GM23338 (cell line): ENCODE results near the gene ACADVL. TPM values are rescaled to one million over a fixed set of nuclear protein-coding genes. Genes with fewer than 3 reads are reported as not detected.

Experiments used
- ATAC-seq: fragments of 200-7000 bp; cut with Tn5 transposase; 3 replicates; pipeline ENCODE4 v1.9.1; 2020
- DNase-seq: peaks from one replicate; pipeline ENCODE4 v3.0.0-alpha.2; 2015; ENCODE audit warnings: low spot score
- H2AFZ ChIP-seq: fragments of 200-600 bp; sonication (generic); 2 replicates; pipeline ENCODE4 v1.8.0; 2016; ENCODE audit warnings: antibody characterized with exemption, mild to moderate bottlenecking, moderate library complexity
- H3F3A ChIP-seq: fragments of 200-600 bp; sonication (generic); replicated peaks from 2 replicates; pipeline ENCODE4 v1.8.0; 2017; ENCODE audit warnings: antibody characterized with exemption, mixed run types, low read depth
- H3K27ac ChIP-seq: fragments of 200-600 bp; sonication (generic); 2 replicates; pipeline ENCODE4 v1.6.1; 2016; ENCODE audit warnings: low read depth
- H3K27me3 ChIP-seq: fragments of 200-600 bp; sonication (generic); 2 replicates; pipeline ENCODE4 v1.8.0; 2016; ENCODE audit warnings: mild to moderate bottlenecking, mixed run types, moderate library complexity; ENCODE audit not compliant: insufficient read depth
- H3K36me3 ChIP-seq: fragments of 200-600 bp; sonication (generic); 2 replicates; pipeline ENCODE4 v1.8.0; 2016; ENCODE audit warnings: mild to moderate bottlenecking; ENCODE audit not compliant: insufficient read depth
- H3K4me1 ChIP-seq: fragments of 200-600 bp; sonication (generic); 2 replicates; pipeline ENCODE4 v1.8.0; 2016; ENCODE audit warnings: mild to moderate bottlenecking, moderate library complexity; ENCODE audit not compliant: insufficient read depth
- H3K4me2 ChIP-seq: fragments of 200-600 bp; sonication (generic); 2 replicates; pipeline ENCODE4 v1.7.1; 2017; ENCODE audit warnings: mixed run types
- H3K4me3 ChIP-seq: fragments of 200-600 bp; sonication (generic); 2 replicates; pipeline ENCODE4 v1.6.1; 2016; ENCODE audit warnings: mixed run types
- H3K79me2 ChIP-seq: fragments of 200-600 bp; sonication (generic); replicated peaks from 2 replicates; pipeline ENCODE4 v1.8.0; 2017; ENCODE audit warnings: mild to moderate bottlenecking; ENCODE audit not compliant: insufficient read depth
- H3K9me2 ChIP-seq: fragments of 200-600 bp; sonication (generic); 2 replicates; pipeline ENCODE4 v1.8.0; 2017; ENCODE audit not compliant: insufficient read depth
- H4K20me1 ChIP-seq: fragments of 200-600 bp; sonication (generic); replicated peaks from 2 replicates; pipeline ENCODE4 v1.8.0; 2017; ENCODE audit warnings: mild to moderate bottlenecking; ENCODE audit not compliant: insufficient read depth
- H3K27ac Mint-ChIP-seq: 2 replicates; pipeline ENCODE4 v1.8.0; 2020; ENCODE audit warnings: inconsistent platforms, mild to moderate bottlenecking, moderate library complexity, mixed read lengths
- H3K27me3 Mint-ChIP-seq: 3 replicates; pipeline ENCODE4 v1.8.0; 2022; ENCODE audit warnings: low read depth, mild to moderate bottlenecking, moderate library complexity, mixed read lengths, inconsistent platforms; ENCODE audit not compliant: insufficient read depth, poor library complexity
- H3K36me3 Mint-ChIP-seq: 3 replicates; pipeline ENCODE4 v1.8.0; 2021; ENCODE audit warnings: low read depth, mild to moderate bottlenecking, inconsistent platforms, moderate library complexity, mixed read lengths
- H3K4me1 Mint-ChIP-seq: 3 replicates; pipeline ENCODE4 v1.8.0; 2020; ENCODE audit warnings: mild to moderate bottlenecking, inconsistent platforms, mixed read lengths
- H3K4me3 Mint-ChIP-seq: 3 replicates; pipeline ENCODE4 v1.8.0; 2021; ENCODE audit warnings: moderate library complexity, mild to moderate bottlenecking, inconsistent platforms, mixed read lengths
- H3K9me3 Mint-ChIP-seq: 3 replicates; pipeline ENCODE4 v1.8.0; 2020; ENCODE audit warnings: moderate library complexity, mild to moderate bottlenecking, inconsistent platforms, mixed read lengths
- POLR2AphosphoS5 ChIP-seq: IDR thresholded peaks from 2 replicates; pipeline ENCODE4 v1.6.1; 2016; ENCODE audit warnings: antibody characterized with exemption, low read depth
- ZNF114 ChIP-seq: fragments of 250-450 bp; sonication (Bioruptor Pico); IDR thresholded peaks from 2 replicates; pipeline ENCODE4 v1.5.0; 2020; ENCODE audit warnings: mild to moderate bottlenecking, moderate library complexity
- ZNF331 ChIP-seq: fragments of 250-450 bp; sonication (Bioruptor Pico); IDR thresholded peaks from 2 replicates; pipeline ENCODE4 v1.5.0; 2020; ENCODE audit warnings: low read depth, mild to moderate bottlenecking, moderate library complexity
- polyA plus RNA-seq: library from polyadenylated mRNA; unstranded; fragments of >200 nt; fragmentation: Nextera tagmentation; extraction: Ambion mirVana; gene quantifications from 2 replicates; pipeline ENCODE4 v1.2.1, GENCODE V29; 2016
- total RNA-seq: library from RNA; depleted of rRNA; stranded (reverse); fragments of >200 nt; shearing (Covaris generic); gene quantifications from 2 replicates; pipeline ENCODE4 v1.2.3, GENCODE V29; 2014
- TF ChIP-seq, protein P1 (sequence below): fragments of 250-450 bp; sonication (Bioruptor Pico); IDR thresholded peaks from 2 replicates; pipeline ENCODE4 v1.5.0; 2020; ENCODE audit warnings: mild to moderate bottlenecking, moderate library complexity

Gene ACADVL
- total and polyA plus RNA-seq, 2 experiments from 2014 or later = 152 to 156 TPM

DNA sequence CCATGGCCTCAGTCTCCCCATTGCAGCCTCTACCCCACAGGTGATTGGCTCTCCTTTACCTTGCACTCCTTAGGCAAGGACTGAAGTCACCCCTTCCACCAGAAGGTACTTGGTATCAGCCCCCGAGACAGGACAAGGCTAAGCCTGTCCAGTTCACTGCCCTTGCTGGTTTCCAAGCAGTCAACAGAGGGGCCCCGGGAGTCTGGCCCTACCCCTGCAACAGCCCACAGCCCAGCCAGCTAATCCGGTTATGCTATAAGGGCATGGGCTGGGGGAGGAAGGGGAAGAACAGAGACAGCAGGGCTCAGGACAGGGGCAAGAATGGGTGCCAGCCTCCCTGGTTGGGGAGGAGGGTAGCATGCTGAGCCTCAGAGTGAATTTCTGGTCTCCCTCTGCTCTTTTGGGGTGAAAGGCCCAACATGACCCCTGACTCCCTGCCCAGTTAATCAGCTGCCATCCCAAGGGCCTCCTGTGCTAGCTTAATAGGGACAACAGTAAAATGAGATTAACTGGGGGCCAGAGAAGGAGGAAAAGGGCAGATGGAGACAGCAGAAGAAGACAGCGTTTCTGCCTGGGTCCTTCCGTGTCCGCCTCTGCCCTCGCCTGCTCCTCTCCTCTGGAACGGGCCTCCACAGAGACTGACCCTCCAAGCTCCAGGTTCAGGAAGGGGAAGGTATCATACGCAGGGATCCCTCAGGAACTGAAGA lies 10.8 kb upstream of the ACADVL start (continued):
- TF ChIP-seq, protein P1, sequence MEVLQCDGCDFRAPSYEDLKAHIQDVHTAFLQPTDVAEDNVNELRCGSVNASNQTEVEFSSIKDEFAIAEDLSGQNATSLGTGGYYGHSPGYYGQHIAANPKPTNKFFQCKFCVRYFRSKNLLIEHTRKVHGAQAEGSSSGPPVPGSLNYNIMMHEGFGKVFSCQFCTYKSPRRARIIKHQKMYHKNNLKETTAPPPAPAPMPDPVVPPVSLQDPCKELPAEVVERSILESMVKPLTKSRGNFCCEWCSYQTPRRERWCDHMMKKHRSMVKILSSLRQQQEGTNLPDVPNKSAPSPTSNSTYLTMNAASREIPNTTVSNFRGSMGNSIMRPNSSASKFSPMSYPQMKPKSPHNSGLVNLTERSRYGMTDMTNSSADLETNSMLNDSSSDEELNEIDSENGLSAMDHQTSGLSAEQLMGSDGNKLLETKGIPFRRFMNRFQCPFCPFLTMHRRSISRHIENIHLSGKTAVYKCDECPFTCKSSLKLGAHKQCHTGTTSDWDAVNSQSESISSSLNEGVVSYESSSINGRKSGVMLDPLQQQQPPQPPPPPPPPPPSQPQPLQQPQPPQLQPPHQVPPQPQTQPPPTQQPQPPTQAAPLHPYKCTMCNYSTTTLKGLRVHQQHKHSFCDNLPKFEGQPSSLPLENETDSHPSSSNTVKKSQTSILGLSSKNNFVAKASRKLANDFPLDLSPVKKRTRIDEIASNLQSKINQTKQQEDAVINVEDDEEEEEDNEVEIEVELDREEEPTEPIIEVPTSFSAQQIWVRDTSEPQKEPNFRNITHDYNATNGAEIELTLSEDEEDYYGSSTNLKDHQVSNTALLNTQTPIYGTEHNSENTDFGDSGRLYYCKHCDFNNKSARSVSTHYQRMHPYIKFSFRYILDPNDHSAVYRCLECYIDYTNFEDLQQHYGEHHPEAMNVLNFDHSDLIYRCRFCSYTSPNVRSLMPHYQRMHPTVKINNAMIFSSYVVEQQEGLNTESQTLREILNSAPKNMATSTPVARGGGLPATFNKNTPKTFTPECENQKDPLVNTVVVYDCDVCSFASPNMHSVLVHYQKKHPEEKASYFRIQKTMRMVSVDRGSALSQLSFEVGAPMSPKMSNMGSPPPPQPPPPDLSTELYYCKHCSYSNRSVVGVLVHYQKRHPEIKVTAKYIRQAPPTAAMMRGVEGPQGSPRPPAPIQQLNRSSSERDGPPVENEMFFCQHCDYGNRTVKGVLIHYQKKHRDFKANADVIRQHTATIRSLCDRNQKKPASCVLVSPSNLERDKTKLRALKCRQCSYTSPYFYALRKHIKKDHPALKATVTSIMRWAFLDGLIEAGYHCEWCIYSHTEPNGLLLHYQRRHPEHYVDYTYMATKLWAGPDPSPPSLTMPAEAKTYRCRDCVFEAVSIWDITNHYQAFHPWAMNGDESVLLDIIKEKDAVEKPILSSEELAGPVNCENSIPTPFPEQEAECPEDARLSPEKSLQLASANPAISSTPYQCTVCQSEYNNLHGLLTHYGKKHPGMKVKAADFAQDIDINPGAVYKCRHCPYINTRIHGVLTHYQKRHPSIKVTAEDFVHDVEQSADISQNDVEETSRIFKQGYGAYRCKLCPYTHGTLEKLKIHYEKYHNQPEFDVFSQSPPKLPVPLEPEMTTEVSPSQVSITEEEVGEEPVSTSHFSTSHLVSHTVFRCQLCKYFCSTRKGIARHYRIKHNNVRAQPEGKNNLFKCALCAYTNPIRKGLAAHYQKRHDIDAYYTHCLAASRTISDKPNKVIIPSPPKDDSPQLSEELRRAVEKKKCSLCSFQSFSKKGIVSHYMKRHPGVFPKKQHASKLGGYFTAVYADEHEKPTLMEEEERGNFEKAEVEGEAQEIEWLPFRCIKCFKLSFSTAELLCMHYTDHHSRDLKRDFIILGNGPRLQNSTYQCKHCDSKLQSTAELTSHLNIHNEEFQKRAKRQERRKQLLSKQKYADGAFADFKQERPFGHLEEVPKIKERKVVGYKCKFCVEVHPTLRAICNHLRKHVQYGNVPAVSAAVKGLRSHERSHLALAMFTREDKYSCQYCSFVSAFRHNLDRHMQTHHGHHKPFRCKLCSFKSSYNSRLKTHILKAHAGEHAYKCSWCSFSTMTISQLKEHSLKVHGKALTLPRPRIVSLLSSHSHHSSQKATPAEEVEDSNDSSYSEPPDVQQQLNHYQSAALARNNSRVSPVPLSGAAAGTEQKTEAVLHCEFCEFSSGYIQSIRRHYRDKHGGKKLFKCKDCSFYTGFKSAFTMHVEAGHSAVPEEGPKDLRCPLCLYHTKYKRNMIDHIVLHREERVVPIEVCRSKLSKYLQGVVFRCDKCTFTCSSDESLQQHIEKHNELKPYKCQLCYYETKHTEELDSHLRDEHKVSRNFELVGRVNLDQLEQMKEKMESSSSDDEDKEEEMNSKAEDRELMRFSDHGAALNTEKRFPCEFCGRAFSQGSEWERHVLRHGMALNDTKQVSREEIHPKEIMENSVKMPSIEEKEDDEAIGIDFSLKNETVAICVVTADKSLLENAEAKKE (CRISPR knock-in tag) = no peak
- TF ChIP-seq POLR2AphosphoS5 (no peak), ZNF114 (CRISPR knock-in tag) (no peak), ZNF331 (CRISPR knock-in tag) (no peak)

DNA sequence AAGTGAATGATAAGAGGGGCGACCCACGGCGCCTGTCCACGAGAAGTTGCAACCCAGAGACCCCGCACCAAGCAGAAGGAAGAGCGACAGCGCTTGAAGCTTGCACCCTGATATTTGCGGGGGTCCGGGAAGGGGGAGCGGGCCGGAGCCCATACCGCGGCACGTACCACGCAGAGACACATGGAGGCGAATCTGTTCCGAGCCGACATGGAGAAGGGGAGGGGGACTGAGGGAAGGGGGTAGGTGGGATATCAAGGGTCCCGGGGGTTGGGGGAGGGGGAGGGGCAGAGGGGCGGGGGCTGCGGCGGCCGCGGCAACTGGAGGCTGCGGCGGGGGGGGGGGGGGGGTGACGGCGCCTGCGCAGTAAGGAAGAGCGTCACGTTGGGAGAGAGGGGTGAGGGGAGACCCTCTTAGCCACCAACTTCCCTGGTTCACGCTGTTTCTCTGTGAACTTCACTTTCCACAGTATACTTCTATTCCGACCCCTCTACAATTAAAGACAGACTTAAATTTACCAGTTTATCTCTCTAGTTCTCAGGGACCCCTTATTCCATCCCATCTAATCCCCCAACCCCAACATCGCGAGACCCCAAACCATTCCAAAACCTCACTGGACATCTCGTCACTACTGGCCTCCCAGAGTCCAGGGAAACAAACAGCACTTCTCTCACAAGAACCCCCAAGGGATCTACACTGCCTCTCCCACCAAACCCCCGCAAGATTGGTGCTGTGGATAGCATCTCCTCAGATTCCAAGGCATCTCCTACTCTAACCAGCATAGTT lies 8.1 kb upstream of the ACADVL start:
- Histone ChIP-seq H3F3A (peaks cover 20% of the 10 kb centered on the region), H4K20me1 (no peaks in the 10 kb centered on the region; the same call in 1 of the 2 replicates), H3K4me1 (peaks cover 55% of the 10 kb centered on the region), H3K9me2 (no peaks in the 10 kb centered on the region), H3K4me2 (peak overlapping the region; percentile 98), H2AFZ (no peak overlapping the region), H3K27ac (no peak overlapping the region), H3K79me2 (peaks cover 53% of the 10 kb centered on the region), H3K27me3 (no peaks in the 10 kb centered on the region), H3K4me3 (peak overlapping the region; percentile 80), H3K36me3 (no peaks in the 10 kb centered on the region)
- TF ChIP-seq, protein P1 (CRISPR knock-in tag) = no peak
- TF ChIP-seq POLR2AphosphoS5 = peak; percentile 21; the same call in 1 of the 2 replicates
- peaks cover 26% of the 10 kb centered on the region for H3K27me3 Mint-ChIP-seq
- no peaks in the 10 kb centered on the region for H3K9me3 Mint-ChIP-seq
- peaks cover 3% of the 10 kb centered on the region; the same call in 2 of the 3 replicates for H3K36me3 Mint-ChIP-seq
- peaks cover 61% of the 10 kb centered on the region for H3K4me1 Mint-ChIP-seq
- peak overlapping the region; percentile 16 for H3K27ac Mint-ChIP-seq
- ATAC-seq (no peak), DNase-seq (peak; percentile 76)
- H3K4me3 Mint-ChIP-seq = peak overlapping the region; percentile 82
